Activated T-helper 9 cell treated with anti-CD3 and anti-CD28 coated beads, Interleukin-2, amount 50 U/mL, for 16 hours (primary cell): ENCODE measurements around the gene SPRY4.
"Not testable (repeated sequence)": the region's sequence is repeated elsewhere in the genome, so short reads cannot be mapped to it uniquely, and the experiment has no call there.

Experiments
- DNase-seq: peaks from one replicate; pipeline ENCODE4 v3.0.0-alpha.2; 2020; ENCODE audit warnings: low read depth

SPRY4 gene

DNA sequence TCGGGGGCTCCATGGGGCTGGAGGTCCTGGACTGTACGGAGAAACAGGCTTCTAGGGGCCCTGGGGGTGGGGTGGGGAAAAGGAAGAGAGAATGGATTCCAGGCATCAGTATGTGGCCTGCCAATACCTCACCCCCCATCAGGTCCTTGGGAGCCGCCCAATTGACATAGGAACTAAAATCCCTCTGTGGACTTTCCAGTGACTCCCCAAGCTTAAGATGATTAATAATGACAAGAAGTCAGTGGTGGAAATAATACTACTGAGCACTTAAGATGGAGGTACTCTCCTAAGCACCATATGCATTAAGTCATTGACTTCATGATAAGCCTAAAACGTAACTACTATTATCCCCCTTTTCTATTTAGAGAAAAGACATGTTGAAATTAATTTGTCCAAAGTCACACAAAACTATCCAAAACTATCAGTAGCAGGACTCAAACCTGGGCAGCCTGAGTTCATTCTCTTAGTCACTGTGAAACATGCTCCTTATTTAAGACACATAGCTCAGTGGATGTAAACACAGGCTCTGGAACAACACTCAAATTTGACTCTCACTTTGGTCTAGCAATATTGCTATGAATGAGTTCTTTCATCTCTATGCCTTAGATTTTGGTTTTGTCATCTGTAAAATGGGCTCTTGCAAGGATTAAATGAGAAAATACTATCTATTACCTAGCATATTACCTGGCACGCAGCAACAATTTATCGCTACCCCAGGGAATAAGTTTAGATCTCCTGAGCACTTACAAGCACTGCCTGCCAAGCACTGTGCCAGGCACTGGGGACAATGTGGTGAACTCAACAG is 9.5 kb downstream of the SPRY4 start:
- DNase-seq, result no peak

DNA sequence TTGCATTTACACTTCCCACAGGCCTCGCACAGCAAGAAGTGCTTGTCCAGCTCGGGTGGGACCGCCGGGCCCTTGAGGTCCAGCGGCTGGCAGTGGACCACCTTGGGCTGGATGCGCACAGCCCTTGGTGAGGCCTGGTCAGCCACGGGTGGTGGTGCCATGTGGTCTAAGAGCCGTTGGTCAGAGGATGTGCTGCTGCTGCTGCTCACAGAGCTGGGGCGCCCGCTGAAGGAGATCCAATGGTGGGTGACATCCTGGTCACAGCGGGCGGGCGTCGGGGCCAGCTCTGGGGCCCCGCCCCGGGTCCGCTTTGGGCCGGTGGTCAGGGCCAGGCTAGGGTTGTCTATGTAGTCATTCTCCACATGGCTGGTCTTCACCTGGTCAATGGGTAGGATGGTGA is 10.2 kb downstream of the SPRY4 start:
- no peak for DNase-seq

DNA sequence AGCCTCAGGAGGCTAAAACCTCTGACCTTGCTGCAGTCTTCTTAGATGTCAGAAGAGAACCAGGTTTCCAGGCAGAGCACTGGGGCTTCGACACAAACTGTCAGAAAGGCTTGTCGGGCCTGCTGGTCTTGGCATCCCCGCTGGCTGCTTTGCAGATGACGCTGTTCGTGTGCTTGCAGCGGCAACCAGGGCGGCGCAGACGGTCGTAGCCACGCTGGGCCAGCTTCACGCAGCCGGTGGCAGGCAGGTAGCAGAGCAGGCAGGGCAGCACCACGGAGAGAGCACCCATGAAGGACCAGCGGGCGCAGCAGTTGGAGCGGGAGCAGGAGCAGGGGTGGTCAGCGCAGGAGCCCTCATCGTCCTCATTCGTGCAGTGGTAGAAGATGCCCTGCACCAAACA is 10.7 kb downstream of the SPRY4 start:
- no peak for DNase-seq

DNA sequence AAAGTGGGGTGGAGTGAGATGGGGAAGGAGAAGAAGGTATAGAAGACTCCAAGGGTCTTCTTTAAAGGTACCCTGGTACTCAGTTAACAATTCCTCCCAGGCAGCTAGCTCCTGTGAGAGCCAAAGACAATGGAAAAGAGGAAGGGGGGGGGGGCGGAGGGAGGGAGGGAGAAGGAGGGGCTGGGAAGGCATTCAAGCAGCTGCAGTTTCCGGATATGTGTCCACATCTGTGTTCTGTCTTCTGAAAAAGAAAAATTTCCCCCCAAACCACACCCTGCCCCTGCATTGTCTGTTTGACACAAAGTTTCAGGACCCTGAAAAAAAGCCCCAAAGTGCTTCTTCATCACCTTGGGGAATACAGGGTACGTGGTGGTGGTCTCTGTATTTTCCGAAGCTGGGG is 11.1 kb downstream of the SPRY4 start:
- DNase-seq, result no peak

DNA sequence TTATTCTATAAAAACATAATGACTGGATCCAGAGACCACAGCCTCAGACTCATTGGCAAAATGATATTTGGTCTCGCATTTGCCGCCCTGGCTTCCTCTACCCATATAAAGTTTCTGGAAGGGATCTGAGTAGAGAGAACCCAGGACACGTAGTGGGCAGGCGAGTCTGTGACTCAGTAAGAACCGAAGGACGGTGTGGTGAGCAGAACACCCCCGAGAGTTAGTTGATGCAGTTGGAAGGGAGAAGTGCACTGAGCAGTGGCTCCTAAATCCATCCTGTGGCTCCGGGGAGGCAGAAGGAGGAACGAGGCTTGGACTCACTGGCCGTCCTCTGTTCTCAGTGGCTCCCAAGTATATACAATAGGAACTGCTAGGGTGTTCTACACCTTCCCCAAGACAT is 11.5 kb downstream of the SPRY4 start:
- no peak for DNase-seq

DNA sequence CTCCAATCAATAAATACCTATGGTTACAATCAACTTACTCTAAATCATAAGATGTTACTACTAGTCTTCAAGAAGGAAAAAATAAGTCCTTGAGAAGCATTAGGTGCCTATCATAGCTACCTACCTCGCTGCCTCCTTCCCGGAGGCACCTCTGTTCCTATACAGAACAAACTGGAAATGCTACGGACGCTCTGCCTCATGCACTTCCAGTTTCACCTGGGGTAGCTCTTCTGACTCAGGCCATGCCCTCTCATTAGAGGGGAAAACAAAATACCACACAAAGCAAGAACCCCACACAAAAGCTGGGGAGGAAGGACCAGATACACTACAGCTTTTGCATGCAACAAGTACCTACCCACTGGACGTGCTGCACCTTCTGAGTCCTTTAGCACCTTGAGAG is 12.4 kb downstream of the SPRY4 start:
- DNase-seq, result no peak

DNA sequence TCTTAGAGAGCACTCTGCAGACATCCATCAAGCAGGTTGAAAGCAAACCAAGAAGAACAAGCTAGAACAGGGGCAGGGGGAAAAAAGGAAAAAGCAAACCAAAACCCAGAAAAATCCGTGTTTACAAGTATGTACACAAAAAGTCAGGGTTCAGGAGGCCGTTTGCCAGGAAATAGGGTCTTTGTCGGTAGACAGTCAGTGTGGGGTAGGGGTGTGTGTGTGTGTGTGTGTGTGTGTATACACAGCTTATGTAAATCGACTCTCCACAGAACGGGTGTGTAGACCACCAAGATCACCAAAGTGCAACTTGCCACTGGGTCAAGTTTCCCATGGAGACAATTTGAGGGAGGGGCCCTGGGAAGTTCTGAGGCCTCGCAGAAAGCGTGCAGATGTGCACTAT is 13.1 kb downstream of the SPRY4 start:
- DNase-seq, result no peak

DNA sequence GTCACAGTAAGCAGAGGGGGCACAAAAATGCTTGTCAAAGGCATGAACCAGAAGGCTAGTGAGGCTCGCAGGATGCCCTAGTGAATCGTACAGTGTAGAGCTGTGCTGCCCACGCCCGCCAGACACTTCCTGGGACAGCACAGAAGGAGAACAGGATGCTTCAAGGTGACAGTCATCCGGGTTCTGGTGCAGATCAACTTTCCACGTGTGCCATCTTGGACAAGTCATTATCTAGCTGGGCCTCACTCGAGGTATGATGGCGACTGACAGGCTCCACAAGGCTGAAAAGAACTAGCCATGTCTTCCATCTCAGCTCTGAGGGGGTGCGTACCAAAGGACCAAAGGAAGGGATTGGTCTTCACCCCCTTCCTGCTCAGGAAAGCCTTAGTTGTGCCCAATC is 14.0 kb downstream of the SPRY4 start:
- no peak for DNase-seq

DNA sequence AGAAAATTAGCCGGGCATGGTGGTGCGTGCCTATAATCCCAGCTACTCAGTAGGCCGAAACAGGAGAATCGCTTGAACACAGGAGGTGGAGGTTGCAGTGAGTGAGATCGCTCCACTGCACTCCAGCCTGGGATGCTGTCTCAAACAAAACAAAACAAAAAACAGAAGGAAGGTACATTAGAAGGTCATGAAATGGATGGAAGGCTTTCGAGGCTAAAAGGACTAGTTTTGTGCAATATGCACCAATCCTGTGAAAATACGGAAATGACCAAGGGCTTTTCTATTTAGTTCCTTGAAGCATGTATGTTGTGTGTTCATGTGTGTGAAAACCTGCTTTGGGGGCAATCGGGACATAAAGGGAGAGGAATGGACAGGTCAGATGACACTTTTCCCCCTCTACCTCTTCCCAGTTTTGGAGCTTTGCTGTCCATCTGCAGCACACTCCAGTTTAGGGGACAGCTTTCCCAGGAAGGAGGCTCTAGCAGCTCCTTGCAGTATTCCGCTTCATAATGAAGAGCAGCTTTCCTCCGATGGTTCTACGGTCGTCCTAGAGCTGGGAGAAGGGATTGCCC is 15.0 kb downstream of the SPRY4 start:
- DNase-seq, result no peak

DNA sequence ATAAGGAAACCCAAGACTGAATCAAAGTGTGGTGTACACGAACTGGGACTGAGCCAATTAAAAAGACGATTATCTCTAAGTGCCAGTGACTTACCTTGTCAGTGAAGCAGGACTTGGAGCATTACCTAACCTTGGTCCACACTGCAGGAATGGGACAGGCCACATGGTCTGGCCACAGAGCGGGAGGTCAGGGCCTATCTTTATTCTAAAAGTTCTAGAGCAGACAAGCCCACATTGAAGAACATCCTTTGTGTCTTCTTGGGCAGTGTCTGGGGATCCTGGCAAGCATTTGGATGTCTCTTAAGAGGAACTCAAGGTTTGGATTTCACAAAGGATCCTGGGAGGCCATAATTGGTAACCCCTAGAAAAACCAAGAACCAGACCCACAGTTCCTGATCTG is 16.5 kb downstream of the SPRY4 start:
- no peak for DNase-seq

DNA sequence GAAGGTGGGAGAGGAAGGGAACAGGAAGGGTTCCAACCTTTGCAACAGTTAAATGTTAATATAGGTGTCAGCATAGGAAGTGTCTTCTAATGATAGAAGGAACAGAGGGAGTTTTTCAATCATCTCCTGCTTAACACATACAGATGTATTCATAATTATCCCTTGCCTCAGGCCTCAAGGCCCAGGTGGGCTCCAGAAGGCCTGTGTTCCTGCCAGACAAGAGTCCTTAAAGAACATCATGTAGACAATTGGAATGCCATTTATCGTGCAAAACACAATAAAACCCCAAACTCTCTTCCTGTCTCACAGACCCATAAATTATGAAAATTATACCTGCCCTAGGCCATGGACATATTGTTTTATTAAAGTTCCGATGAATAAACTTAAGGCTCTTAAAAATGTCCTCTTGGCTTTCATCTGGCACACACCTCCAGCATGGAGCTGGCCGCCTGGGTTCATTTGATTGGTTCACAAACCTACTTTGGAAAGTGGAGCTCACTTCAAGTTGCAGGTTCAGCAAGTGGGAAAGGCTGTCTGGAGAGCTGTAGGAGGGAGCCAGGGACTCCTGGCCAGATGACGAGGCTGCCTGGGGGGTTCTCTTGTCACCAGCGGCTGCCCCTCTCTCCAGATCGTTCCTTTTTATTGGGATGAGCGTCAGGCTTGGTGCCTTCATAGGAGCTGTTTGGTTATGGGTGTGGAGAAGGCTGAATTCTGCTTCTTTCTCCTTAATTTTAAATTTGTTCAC is 17.5 kb downstream of the SPRY4 start:
- DNase-seq, result no peak

DNA sequence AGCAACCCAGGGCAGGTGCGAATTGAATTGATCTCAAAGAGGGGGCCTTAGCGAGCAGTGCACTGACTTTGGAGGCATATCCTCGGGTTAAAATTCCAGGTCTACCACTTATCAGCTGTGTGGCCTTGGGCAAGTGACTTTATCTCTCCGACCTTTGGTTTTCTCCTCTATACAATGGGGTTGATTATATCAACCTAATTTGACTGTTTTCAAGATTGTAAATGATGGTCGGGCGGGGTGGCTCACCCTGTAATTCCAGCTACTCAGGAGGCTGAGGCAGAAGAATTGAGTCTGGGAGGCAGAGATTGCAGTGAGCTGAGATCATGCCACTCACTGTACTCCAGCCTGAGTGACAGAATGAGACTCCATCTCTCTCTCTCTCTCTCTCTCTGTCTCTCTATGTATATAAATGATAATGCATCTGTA is 18.7 kb downstream of the SPRY4 start:
- no peak for DNase-seq

DNA sequence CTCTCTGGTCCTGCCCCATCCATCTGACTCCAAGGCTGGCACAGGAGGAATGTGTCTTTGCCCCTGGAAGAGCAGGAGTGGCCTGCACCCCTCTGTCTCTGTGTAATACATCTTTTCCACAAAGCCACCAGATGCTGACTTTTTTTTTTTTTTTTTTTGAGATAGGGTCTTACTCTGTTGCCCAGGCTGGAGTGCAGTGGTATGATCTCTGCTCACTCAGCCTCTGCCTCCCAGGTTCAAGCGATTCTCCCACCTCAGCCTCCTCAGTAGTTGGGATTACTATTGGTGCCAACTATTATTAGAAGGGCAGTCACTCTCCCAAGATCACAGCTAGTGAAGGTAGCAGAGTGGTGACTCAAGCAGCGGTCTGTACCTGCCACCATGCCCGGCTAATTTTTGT is 19.6 kb downstream of the SPRY4 start:
- no peak for DNase-seq

DNA sequence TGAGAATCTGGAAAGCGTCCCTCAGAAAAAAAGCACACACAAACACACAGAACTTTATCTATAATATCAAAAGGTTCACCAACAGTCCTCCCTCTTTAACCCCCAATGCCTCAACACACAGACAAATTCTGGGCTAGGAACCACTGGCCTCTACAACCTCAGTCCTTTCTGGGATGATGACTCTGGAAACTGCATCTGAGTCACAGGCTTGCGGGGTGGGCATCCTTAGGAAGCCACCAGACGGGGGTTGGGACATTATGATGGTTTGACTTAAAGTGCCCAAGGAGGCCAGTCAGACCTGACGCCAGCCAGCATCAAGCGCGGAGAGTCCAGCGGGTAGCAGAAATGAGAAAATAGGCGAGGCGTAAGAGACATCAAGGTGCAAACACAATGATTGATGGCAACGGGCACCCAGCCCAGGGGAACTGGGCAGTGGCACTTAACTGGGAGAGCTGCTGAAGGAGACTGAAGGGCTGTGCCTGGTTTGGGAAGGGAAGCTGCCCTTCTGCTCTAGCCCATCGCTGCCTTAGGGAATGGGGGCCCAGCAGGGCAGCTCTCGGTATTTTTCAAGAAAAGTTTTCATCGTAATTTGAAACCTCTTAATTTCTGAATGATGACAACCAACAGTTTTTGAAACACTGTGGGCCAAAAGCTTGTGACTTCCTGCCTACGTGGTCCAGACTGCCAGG is 20.7 kb downstream of the SPRY4 start:
- DNase-seq, result no peak

DNA sequence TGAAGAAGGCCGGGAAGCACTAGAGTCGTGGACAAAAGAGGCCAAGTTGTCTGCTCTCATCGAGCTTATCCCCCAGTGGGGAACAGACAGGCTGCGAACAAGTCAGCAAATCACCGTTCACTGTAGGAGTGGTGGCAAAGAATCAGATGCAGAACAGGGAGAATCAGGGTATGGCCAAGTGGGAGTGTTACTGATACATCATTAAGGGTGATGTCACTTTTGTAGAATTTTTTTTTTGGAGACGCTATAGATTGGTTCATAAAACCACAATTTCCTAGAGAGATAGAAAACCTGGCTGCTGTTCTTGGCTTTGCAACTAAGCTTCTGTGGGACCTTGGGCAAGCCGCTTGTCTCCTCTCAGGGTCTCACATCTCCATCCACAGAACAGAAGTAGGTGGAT is 21.3 kb downstream of the SPRY4 start:
- DNase-seq, result no peak

DNA sequence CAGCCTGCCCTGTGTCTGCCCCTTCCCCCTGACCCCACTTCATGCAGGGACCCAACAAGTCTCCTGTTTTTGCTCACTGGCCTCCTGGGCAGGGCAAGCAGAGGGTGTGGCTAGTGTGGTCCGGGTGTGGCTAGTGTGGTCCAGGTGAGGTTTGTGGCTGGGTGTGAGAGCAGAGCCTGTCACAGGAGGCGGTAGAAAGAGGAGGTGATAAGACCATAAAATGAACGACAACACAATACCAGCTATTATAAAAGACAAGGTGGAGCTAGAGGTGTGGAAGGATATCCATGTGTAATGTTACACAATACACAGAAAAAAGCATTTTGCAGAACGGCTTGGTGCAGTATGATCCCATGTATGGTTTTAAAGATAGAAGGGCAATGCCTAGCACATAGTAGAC is 23.3 kb downstream of the SPRY4 start:
- DNase-seq, result no peak

DNA sequence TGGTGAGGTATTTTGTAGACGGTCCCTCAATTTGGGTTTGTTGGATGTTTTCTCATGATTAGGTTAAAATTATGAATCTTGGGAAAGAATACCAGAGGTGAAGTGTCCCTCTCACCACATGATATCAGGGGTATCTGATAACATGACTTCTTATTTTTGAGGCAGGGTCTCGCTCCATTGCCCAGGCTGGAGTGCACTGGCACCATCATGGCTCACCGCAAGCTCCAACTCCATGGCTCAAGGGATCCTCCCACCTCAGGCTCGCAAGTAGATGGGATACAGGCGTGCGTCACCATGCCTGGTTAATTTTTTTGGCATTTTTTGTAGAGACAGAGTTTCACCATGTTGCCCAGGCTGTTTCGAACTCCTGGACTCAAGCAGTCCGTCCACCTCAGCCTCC is 24.1 kb downstream of the SPRY4 start:
- no peak for DNase-seq

DNA sequence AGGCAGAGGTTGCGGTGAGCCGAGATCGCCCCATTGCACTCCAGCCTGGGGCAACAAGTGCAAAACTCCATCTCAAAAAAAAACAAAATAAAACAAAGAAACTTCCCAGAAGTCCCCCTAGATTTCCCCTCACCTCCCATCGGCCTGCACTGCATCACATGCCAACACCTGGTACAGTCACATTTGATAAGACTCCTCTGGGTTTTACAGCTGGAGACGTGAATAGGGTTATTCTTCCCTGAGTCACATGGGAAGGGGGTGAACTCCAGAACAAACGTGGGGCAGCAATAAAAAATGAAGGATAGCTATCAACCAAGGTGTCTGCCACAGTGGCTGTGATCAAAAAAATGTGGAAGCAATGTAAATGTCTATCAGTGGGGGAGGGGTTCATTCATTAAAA is 26.0 kb downstream of the SPRY4 start:
- no peak for DNase-seq

DNA sequence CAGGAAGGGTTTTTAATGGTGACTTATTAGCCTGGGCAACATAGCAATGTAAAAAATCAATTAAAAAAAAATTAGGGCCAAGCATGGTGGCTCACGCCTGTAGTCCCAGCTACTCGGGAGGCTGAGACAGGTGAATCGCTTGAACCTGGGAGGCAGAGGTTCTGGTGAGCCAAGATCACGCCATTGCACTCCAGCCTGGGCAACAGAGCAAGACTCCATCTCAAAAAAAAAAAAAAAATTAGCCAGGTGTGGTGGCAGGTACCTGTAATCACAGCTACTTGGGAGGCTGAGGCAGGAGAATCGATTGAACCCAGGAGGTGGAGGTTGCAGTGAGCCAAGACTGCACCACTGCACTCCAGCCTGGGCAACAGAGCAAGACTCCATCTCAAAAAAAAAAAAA is 27.0 kb downstream of the SPRY4 start:
- DNase-seq, result not testable (repeated sequence)

DNA sequence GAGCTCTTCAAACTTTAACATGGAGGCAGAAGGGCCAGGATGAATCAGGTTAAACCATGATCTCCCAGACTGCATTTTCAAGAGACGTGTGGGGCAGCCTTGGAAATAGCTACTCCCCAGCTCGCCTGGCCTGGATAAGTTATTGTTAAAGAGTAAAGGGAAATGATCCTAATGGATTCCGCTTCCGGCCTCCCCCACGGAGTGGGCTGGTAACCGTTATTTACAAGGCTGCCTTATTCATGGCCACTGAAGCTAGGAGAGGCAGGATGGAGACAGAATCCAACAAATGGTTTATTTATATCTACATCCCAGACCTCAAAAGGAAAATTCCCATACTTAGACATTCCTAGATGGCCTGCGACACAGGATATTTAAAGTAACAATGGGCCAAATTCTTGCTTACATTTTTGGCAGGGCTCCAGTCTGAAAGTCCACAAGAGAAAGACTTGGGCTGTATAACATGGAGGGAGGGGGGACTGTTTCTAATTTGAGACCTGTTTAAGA is 27.9 kb downstream of the SPRY4 start:
- DNase-seq, result no peak

DNA sequence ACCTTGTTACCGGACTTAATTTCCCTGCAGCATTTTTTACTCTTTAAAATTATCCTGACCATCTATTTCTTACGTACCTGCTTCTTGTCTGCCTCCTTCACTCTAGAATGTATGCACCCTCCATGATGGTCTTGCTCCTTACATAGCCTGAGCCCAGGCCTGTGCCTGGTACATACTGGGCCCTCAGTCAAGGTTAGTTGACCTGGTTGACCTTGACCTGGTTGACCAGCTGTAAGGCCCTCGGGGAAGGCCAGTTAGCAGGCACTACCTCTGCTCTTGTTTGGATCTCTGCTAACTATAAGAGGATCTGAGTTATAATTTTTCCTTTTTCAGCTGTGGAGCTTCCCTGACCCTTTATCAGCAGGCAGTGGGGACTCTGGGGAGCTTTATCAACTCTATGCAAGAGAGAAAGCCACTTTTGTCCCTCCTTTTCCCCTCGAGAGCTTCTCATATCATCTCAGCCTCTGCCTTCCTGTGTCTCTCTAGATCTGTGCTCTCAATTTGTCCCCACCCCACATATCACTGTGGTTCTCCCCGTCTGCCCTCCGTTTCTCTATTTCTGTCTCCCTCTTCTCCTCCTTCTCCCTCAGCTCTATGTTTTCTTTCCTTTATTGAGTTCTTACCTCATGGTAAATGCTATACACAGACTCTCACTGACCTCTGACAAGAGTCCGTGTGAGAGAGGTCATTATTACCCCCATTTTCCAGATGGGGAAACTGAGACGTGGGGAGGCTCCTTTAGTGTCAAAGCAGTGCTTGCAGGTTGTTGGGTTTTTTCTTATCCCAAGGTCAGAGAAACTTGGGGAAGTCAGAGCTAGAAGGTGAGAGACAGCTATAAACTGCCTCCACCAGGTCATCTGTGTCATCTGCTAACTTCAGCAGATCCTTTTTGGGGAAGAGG is 28.6 kb downstream of the SPRY4 start:
- DNase-seq, result no peak
